ENCODE results near the gene NCBP1. TPM values are rescaled to one million over a fixed set of nuclear protein-coding genes. Genes with fewer than 3 reads are reported as not detected.

The NCBP1 gene
- polyA plus RNA-seq, 1 of the 3 experiments (the other 2 are of a cell fraction) = 11.3 TPM

DNA sequence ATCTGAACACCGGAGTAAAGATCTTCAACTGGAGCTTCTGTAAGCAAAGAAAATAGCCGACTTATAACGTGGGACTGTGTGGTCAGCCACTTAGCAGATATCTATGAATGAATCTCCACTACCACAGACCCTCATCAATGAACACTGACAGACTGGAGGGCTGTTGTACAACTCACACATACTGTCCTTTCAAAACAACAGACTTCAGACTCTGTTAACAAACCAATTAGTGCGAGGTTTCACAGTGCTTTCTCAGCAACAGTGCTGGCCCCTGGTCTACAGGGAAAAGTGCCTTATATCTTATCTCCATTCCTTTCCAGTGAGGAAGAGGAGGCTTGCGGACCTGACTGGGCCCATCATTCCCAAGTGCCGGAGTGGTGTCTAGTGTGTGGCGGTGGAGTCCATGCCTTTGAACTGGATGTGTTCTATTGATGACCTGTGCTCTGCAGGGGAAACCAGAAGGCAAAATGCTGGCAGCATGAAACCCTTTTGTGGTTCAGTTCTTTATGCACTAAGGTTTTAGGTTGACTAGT, 34.2 kb upstream of the NCBP1 start:
- Histone ChIP-seq H3K36me3 (replicated peaks in 1 of 2; ENCODE audit: control insufficient read depth in 1 of 2, insufficient read depth in 2 of 2, low read length in 1 of 2) (peaks cover 8 to 48% of the 10 kb centered on the region in 2 experiments), H2AFZ (ENCODE audit: low read depth) (no peak overlapping the region), H3K9ac (no peak overlapping the region), H3K4me2 (no peak overlapping the region), H3K27me3 (ENCODE audit: insufficient read depth) (no peaks in the 10 kb centered on the region), H3K4me3 (ENCODE audit: low read depth in 2 of 2, low read length in 1 of 2) (no peak overlapping the region), H3K4me1 (ENCODE audit: control insufficient read depth in 1 of 2, insufficient read depth in 2 of 2, low read depth in 1 of 2, low read length in 1 of 2) (peaks cover 0 to 27% of the 10 kb centered on the region in 2 experiments; a peak in 2 of 4 replicates), H3K79me2 (ENCODE audit: insufficient read depth) (no peaks in the 10 kb centered on the region), H3K9me3 (no peaks in the 10 kb centered on the region), H3K9me2 (no peaks in the 10 kb centered on the region), H3F3A (replicated peaks; ENCODE audit: insufficient read depth) (no peaks in the 10 kb centered on the region), H4K20me1 (ENCODE audit: insufficient read depth) (no peaks in the 10 kb centered on the region), H3K27ac (ENCODE audit: low read depth in 2 of 2, low read length in 1 of 2) (peak overlapping the region in 1 of 2 experiments; percentile 58; a peak in 2 of 4 replicates)
- no peak for DNase-seq
- POLR2A ChIA-PET = interaction anchor here (1.0 to 1.9 kb wide), 8 partner anchors 16 to 132 kb away, joined by 3 to 10 read pairs (median 5); partner anchors contain the start of genes NCBP1, TMOD1 and TSTD2
- WGBS (ENCODE audit: low lambda C conversion rate) = 63% methylated on average over 7 of the region's 7 CpGs
- CTCF ChIA-PET = interaction anchor here (0.7 to 28.6 kb wide), 36 partner anchors 9 to 743 kb away, joined by 3 to 677 read pairs (median 9); partner anchors contain the start of genes NCBP1, TMOD1 and TSTD2
- TF ChIP-seq EP300 (IDR thresholded peaks at IDR 0.05; ENCODE audit: borderline replicate concordance in 1 of 2, low read depth in 1 of 2, low read length in 1 of 2) = no peak
- no peak for TF ChIP-seq FOXM1 (IDR thresholded peaks at IDR 0.05; ENCODE audit: low read depth)
- TF ChIP-seq ELF1 (IDR thresholded peaks at IDR 0.05) = no peak
- no peak for TF ChIP-seq USF2 (IDR thresholded peaks at IDR 0.05; ENCODE audit: borderline replicate concordance, low read depth, low read length)
- TF ChIP-seq GABPA (IDR thresholded peaks at IDR 0.05; ENCODE audit: low read depth) = no peak
- TF ChIP-seq TAF1 (IDR thresholded peaks at IDR 0.05; ENCODE audit: borderline replicate concordance, low read depth, low read length) = no peak
- TF ChIP-seq, protein P1, sequence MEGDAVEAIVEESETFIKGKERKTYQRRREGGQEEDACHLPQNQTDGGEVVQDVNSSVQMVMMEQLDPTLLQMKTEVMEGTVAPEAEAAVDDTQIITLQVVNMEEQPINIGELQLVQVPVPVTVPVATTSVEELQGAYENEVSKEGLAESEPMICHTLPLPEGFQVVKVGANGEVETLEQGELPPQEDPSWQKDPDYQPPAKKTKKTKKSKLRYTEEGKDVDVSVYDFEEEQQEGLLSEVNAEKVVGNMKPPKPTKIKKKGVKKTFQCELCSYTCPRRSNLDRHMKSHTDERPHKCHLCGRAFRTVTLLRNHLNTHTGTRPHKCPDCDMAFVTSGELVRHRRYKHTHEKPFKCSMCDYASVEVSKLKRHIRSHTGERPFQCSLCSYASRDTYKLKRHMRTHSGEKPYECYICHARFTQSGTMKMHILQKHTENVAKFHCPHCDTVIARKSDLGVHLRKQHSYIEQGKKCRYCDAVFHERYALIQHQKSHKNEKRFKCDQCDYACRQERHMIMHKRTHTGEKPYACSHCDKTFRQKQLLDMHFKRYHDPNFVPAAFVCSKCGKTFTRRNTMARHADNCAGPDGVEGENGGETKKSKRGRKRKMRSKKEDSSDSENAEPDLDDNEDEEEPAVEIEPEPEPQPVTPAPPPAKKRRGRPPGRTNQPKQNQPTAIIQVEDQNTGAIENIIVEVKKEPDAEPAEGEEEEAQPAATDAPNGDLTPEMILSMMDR (IDR thresholded peaks at IDR 0.05) = no peak
- TF ChIP-seq POLR2AphosphoS5 (IDR thresholded peaks at IDR 0.05; ENCODE audit: low read depth, low read length) = no peak

DNA sequence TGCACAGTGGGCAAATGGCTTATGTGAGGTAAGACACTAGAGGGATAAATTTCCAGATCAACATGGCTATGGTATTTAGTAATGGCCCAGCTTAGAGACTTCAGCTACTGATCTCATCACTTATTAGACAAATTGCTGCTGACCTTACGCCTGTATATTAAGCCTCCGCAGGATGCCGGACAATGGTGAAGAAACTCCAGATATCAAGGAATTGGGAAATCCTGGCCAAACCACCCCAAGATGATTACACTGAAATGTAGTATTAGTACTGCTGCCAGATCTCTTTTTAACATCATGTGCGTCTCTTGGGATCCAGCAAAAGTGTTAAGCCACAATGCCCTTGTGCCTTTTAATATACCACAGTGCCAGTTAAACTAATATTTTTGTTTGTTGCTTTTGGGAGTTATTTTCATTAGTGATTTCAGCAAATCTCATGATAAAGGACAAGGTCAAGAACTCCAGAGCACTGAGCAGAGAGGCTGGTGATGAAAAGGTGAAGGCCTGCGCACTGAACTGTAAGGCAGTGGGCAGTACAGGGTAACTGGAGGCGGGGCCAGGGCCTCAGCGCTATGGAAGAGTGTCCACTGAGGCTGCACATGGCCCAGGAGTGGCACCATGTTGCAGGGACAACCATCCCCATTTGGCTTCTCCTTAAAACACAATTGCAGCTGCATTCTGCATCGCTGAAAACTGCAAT, 32.9 kb upstream of the NCBP1 start:
- Histone ChIP-seq H3K79me2 (ENCODE audit: insufficient read depth) (no peaks in the 10 kb centered on the region), H3K9me2 (no peaks in the 10 kb centered on the region), H3K9ac (no peak overlapping the region), H3K9me3 (no peaks in the 10 kb centered on the region), H4K20me1 (ENCODE audit: insufficient read depth) (no peaks in the 10 kb centered on the region), H3F3A (replicated peaks; ENCODE audit: insufficient read depth) (no peaks in the 10 kb centered on the region), H2AFZ (ENCODE audit: low read depth) (no peak overlapping the region), H3K27me3 (ENCODE audit: insufficient read depth) (no peaks in the 10 kb centered on the region), H3K4me1 (ENCODE audit: control insufficient read depth in 1 of 2, insufficient read depth in 2 of 2, low read depth in 1 of 2, low read length in 1 of 2) (peaks cover 0 to 24% of the 10 kb centered on the region in 2 experiments; a peak in 2 of 4 replicates), H3K4me2 (no peak overlapping the region), H3K27ac (ENCODE audit: low read depth in 2 of 2, low read length in 1 of 2) (peak overlapping the region in 1 of 2 experiments; percentile 35; a peak in 1 of 4 replicates), H3K36me3 (replicated peaks in 1 of 2; ENCODE audit: control insufficient read depth in 1 of 2, insufficient read depth in 2 of 2, low read length in 1 of 2) (peaks cover 8 to 61% of the 10 kb centered on the region in 2 experiments), H3K4me3 (ENCODE audit: low read depth in 2 of 2, low read length in 1 of 2) (no peak overlapping the region)
- 98% methylated on average over 8 of the region's 8 CpGs for WGBS (ENCODE audit: low lambda C conversion rate)
- CTCF ChIA-PET = interaction anchor here (1.3 to 28.6 kb wide), 6 partner anchors 11 to 131 kb away, joined by 3 to 677 read pairs (median 56); partner anchors contain the start of genes NCBP1 and TSTD2
- no peak for DNase-seq
- POLR2A ChIA-PET = no interaction called here
- no peak for TF ChIP-seq TEAD4 (IDR thresholded peaks at IDR 0.05; ENCODE audit: borderline replicate concordance, insufficient read depth)
- TF ChIP-seq, protein P1 (IDR thresholded peaks at IDR 0.05) = no peak
- TF ChIP-seq TCF12 (IDR thresholded peaks at IDR 0.05) = no peak
- TF ChIP-seq FOXJ3 (CRISPR knock-in tag; IDR thresholded peaks at IDR 0.05) = no peak
- no peak for TF ChIP-seq SMC3 (IDR thresholded peaks at IDR 0.05; ENCODE audit: low read depth, low read length)
- TF ChIP-seq RFX5 (IDR thresholded peaks at IDR 0.05; ENCODE audit: low read length) = no peak

All from SK-N-SH (cell line).